HEK293 (cell line): ENCODE results near the gene SERPINE2.
"Not testable (repeated sequence)": the region's sequence is repeated elsewhere in the genome, so short reads cannot be mapped to it uniquely, and the experiment has no call there.

Source experiments
- CTCF ChIA-PET: fragments of 350-600 bp; formaldehyde crosslinking; extraction: SDS; loops from one replicate; lab custom pipeline; 2021; ENCODE audit warnings: antibody characterized with exemption; lab: Yijun Ruan, JAX
- POLR2A ChIA-PET: fragments of 300-600 bp; formaldehyde crosslinking; extraction: SDS; loops from one replicate; lab custom pipeline; 2020; ENCODE audit warnings: antibody characterized with exemption, inconsistent platforms; lab: Yijun Ruan, JAX
- H3K27ac ChIP-seq: fragments of 200-500 bp; sonication (Bioruptor generic); 2 replicates; pipeline ENCODE4 v1.5.1; 2014; ENCODE audit warnings: low read depth, low read length, control low read depth, inconsistent platforms; ENCODE audit errors: extremely low read depth
- H3K36me3 ChIP-seq, 2 experiments: fragments of 200-500 bp in 1 of 2; sonication (Bioruptor generic) in 1 of 2; 1 replicate in 1 of 2; 2 replicates in 1 of 2; pipeline ENCODE4 v1.5.1; 2014 to 2017; ENCODE audit warnings: inconsistent platforms in 2 of 2, low read length in 2 of 2; ENCODE audit not compliant: control insufficient read depth in 2 of 2, insufficient read depth in 1 of 2
- H3K4me1 ChIP-seq: fragments of 200-500 bp; sonication (Bioruptor generic); 2 replicates; pipeline ENCODE4 v1.5.1; 2014; ENCODE audit warnings: mild to moderate bottlenecking, low read length, inconsistent platforms; ENCODE audit not compliant: control insufficient read depth, insufficient read depth
- H3K4me3 ChIP-seq: 2 replicates; pipeline ENCODE4 v1.5.1; 2011; ENCODE audit warnings: low read depth, mild to moderate bottlenecking, control low read depth, low read length, moderate library complexity
- H3K9me3 ChIP-seq: fragments of 200-500 bp; sonication (Bioruptor generic); 2 replicates; pipeline ENCODE4 v1.5.1; 2014; ENCODE audit warnings: low read depth, low read length, inconsistent platforms; ENCODE audit not compliant: control insufficient read depth, insufficient read depth
- PBX3 ChIP-seq: sonication (generic); formaldehyde crosslinking; IDR thresholded peaks from 2 replicates; pipeline ENCODE4 v1.8.1; 2022; ENCODE audit warnings: mild to moderate bottlenecking, moderate library complexity, missing genetic modification reagents
- REPIN1 ChIP-seq: fragments of 450-650 bp; formaldehyde crosslinking; IDR thresholded peaks from 2 replicates; pipeline ENCODE4 v1.5.1; 2017; ENCODE audit warnings: missing biosample characterization, missing genetic modification characterization, low read depth
- SCRT1 ChIP-seq: fragments of 450-650 bp; formaldehyde crosslinking; IDR thresholded peaks from 2 replicates; pipeline ENCODE4 v1.5.1; 2016; ENCODE audit warnings: missing biosample characterization, missing genetic modification characterization, borderline replicate concordance
- SCRT2 ChIP-seq: fragments of 450-650 bp; formaldehyde crosslinking; IDR thresholded peaks from 2 replicates; pipeline ENCODE4 v1.5.1; 2016; ENCODE audit warnings: missing biosample characterization, missing genetic modification characterization
- ZBTB48 ChIP-seq: fragments of 450-650 bp; formaldehyde crosslinking; IDR thresholded peaks from 2 replicates; pipeline ENCODE4 v1.5.1; 2016; ENCODE audit warnings: missing biosample characterization, missing genetic modification characterization
- ZBTB6 ChIP-seq: fragments of 450-650 bp; formaldehyde crosslinking; IDR thresholded peaks from 2 replicates; pipeline ENCODE4 v1.5.1; 2017; ENCODE audit warnings: missing biosample characterization, missing genetic modification characterization
- ZEB2 ChIP-seq: fragments of 450-650 bp; formaldehyde crosslinking; IDR thresholded peaks from 2 replicates; pipeline ENCODE4 v1.5.1; 2016; ENCODE audit warnings: missing biosample characterization, missing genetic modification characterization
- ZNF138 ChIP-seq: fragments of 450-650 bp; formaldehyde crosslinking; IDR thresholded peaks from 2 replicates; pipeline ENCODE4 v1.5.1; 2016; ENCODE audit warnings: missing biosample characterization, missing genetic modification characterization, borderline replicate concordance
- ZNF302 ChIP-seq: fragments of 450-650 bp; formaldehyde crosslinking; IDR thresholded peaks from 2 replicates; pipeline ENCODE4 v1.5.1; 2016; ENCODE audit warnings: missing biosample characterization, missing genetic modification characterization, low read depth
- ZNF843 ChIP-seq: fragments of 450-650 bp; formaldehyde crosslinking; IDR thresholded peaks from 2 replicates; pipeline ENCODE4 v1.5.1; 2016; ENCODE audit warnings: missing biosample characterization, missing genetic modification characterization
- TF ChIP-seq, protein P1 (sequence below): fragments of 450-650 bp; formaldehyde crosslinking; IDR thresholded peaks from 2 replicates; pipeline ENCODE4 v1.5.1; 2016; ENCODE audit warnings: missing biosample characterization, missing genetic modification characterization
- TF ChIP-seq, protein P2 (sequence below): fragments of 450-650 bp; formaldehyde crosslinking; IDR thresholded peaks from 2 replicates; pipeline ENCODE4 v1.5.1; 2016; ENCODE audit warnings: missing biosample characterization, missing genetic modification characterization, low read depth

Gene SERPINE2

GRCh38 chr2:223943135-223943534, 96.0 kb downstream of the SERPINE2 start:
- no peaks in the 10 kb centered on the region for H3K36me3 ChIP-seq
- peak; percentile 49; the same call in 1 of the 2 replicates for TF ChIP-seq SCRT1
- TF ChIP-seq SCRT2 = peak; percentile 79
- TF ChIP-seq, protein P1, sequence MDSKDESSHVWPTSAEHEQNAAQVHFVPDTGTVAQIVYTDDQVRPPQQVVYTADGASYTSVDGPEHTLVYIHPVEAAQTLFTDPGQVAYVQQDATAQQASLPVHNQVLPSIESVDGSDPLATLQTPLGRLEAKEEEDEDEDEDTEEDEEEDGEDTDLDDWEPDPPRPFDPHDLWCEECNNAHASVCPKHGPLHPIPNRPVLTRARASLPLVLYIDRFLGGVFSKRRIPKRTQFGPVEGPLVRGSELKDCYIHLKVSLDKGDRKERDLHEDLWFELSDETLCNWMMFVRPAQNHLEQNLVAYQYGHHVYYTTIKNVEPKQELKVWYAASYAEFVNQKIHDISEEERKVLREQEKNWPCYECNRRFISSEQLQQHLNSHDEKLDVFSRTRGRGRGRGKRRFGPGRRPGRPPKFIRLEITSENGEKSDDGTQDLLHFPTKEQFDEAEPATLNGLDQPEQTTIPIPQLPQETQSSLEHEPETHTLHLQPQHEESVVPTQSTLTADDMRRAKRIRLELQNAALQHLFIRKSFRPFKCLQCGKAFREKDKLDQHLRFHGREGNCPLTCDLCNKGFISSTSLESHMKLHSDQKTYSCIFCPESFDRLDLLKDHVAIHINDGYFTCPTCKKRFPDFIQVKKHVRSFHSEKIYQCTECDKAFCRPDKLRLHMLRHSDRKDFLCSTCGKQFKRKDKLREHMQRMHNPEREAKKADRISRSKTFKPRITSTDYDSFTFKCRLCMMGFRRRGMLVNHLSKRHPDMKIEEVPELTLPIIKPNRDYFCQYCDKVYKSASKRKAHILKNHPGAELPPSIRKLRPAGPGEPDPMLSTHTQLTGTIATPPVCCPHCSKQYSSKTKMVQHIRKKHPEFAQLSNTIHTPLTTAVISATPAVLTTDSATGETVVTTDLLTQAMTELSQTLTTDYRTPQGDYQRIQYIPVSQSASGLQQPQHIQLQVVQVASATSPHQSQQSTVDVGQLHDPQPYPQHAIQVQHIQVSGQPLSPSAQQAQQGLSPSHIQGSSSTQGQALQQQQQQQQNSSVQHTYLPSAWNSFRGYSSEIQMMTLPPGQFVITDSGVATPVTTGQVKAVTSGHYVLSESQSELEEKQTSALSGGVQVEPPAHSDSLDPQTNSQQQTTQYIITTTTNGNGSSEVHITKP = no peak
- ChIA-PET POLR2A (interaction anchor here (0.7 kb wide), 1 partner anchor 1123 kb away, joined by 3 read pairs; no protein-coding TSS in a partner anchor), CTCF (interaction anchor here (0.6 kb wide), 1 partner anchor 33 kb away, joined by 3 read pairs; no protein-coding TSS in a partner anchor)
- H3K4me3 ChIP-seq = no peak overlapping the region
- H3K27ac ChIP-seq = no peak overlapping the region
- H3K4me1 ChIP-seq = no peaks in the 10 kb centered on the region
- H3K9me3 ChIP-seq = no peaks in the 10 kb centered on the region

DNA sequence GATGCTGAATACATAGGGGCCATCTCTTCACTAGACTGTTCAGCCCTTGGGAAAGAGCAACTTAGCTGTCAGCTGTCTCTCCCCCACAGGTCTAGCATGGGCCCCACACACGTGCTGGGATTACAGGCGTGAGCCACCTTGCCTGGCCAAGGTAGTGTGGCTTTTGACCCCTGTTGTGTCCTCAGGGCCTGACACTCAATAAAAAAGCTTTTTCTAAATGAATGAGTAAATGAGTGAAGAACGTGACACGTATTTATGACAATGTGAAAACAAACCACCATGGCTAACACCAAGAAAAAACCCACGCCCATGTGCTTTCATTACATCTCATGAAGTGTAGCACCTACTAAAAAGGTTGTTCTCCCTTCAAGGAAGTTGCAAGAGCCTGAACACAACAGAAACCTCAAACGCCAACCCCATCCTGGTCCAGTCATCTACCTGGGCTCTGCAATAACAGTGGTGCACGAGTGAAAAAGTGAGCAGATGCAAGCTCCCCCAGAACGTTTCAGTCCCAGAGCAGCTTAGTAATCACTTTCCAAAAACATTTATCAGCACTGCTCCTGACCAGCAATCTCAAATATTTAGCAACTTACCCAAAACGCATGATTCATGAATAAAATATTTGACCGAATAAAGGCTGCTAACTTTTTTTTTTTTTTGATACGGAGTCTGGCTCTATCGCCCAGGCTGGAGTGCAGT, 97.4 kb downstream of the SERPINE2 start:
- ChIA-PET POLR2A (no interaction called here), CTCF (interaction anchor here (0.6 to 0.7 kb wide), 3 partner anchors 30 to 970 kb away, joined by 3 read pairs; no protein-coding TSS in a partner anchor)
- no peak for TF ChIP-seq ZNF843 (tag by site-specific recombination)
- TF ChIP-seq REPIN1 (tag by site-specific recombination) = no peak
- no peak for TF ChIP-seq ZBTB48 (tag by site-specific recombination)
- no peak for TF ChIP-seq ZNF302 (tag by site-specific recombination)
- TF ChIP-seq, protein P2, sequence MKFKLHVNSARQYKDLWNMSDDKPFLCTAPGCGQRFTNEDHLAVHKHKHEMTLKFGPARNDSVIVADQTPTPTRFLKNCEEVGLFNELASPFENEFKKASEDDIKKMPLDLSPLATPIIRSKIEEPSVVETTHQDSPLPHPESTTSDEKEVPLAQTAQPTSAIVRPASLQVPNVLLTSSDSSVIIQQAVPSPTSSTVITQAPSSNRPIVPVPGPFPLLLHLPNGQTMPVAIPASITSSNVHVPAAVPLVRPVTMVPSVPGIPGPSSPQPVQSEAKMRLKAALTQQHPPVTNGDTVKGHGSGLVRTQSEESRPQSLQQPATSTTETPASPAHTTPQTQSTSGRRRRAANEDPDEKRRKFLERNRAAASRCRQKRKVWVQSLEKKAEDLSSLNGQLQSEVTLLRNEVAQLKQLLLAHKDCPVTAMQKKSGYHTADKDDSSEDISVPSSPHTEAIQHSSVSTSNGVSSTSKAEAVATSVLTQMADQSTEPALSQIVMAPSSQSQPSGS (tag by site-specific recombination) = no peak
- peak; percentile 69 for TF ChIP-seq ZBTB6 (tag by site-specific recombination)
- no peak for TF ChIP-seq PBX3 (CRISPR knock-in tag)
- no peak for TF ChIP-seq ZEB2 (tag by site-specific recombination)
- TF ChIP-seq ZNF138 (tag by site-specific recombination) = no peak
- no peaks in the 10 kb centered on the region for H3K36me3 ChIP-seq
- H3K4me1 ChIP-seq = peaks cover 10% of the 10 kb centered on the region
- no peaks in the 10 kb centered on the region for H3K9me3 ChIP-seq
- no peak overlapping the region for H3K27ac ChIP-seq
- H3K4me3 ChIP-seq = no peak overlapping the region

DNA sequence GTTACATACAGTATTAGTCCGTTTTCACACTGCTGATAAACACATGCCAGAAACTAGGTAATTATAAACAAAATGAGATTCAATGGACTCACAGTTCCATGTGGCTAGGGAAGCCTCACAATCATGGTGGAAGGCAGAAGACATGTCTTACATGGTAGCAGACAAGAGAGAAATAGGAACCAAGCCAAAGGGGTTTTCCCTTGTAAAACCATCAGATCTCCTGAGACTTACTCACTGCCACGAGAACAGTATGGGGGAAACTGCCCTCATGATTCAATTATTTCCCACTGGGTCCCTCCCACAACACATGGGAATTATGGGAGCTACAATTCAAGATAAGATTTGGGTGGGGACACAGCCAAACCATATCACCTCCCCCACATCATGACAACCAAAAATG, 99.6 kb downstream of the SERPINE2 start:
- CTCF ChIA-PET = interaction anchor here (0.6 kb wide), 2 partner anchors 29 to 375 kb away, joined by 3 to 4 read pairs; no protein-coding TSS in a partner anchor
- H3K9me3 ChIP-seq, H3K4me3 ChIP-seq, H3K36me3 ChIP-seq, POLR2A ChIA-PET, H3K27ac ChIP-seq: not testable (repeated sequence)
- H3K4me1 ChIP-seq = peaks cover 13% of the 10 kb centered on the region
